Endothelial cell of umbilical vein (primary cell): ENCODE results near the gene ANAPC16. TPM values are rescaled to one million over a fixed set of nuclear protein-coding genes. Genes with fewer than 3 reads are reported as not detected.

ENCODE experiments used
- BruUV-seq: library from RNA; stranded (reverse); fragments of 400-500 nt; replicated peaks from 2 replicates; lab custom pipeline; 2021; lab: Mats Ljungman, UMichigan
- CTCF ChIA-PET: fragments of 300-600, 350-600 bp; sonication (Branson Sonifier 250); formaldehyde crosslinking; loops from one replicate; lab custom pipeline; 2021; ENCODE audit warnings: antibody characterized with exemption, inconsistent platforms; lab: Charles Lee
- POLR2A ChIA-PET: fragments of 300-600, 350-600 bp; sonication (Branson Sonifier 250); formaldehyde crosslinking; loops from one replicate; lab custom pipeline; 2021; ENCODE audit warnings: antibody characterized with exemption, inconsistent platforms; lab: Charles Lee
- DNase-seq: peaks from one replicate; pipeline ENCODE4 v3.0.0-alpha.2; 2011; ENCODE audit warnings: low read depth, low spot score
- FAIRE-seq: peaks from 2 replicates; lab custom pipeline; 2011; peaks lifted over from hg19 to GRCh38; lab: Jason Lieb, UNC
- H2AFZ ChIP-seq: 2 replicates; pipeline ENCODE4 v1.6.0; 2012; ENCODE audit warnings: low read depth, low read length, control low read depth, inconsistent platforms
- H3K27ac ChIP-seq: 2 replicates; pipeline ENCODE4 v1.5.1; 2011; ENCODE audit warnings: low read depth, mild to moderate bottlenecking, control low read depth, low read length, moderate library complexity; ENCODE audit not compliant: insufficient read depth
- H3K27me3 ChIP-seq, 2 experiments: 2 replicates each; pipeline versions ENCODE4 v1.6.0 to v1.6.1; 2011; ENCODE audit warnings: low read length in 2 of 2, mixed read lengths in 1 of 2; ENCODE audit not compliant: control insufficient read depth in 2 of 2, insufficient read depth in 2 of 2
- H3K36me3 ChIP-seq, 2 experiments: 2 replicates in 1 of 2; 3 replicates in 1 of 2; pipeline ENCODE4 v1.5.1; 2011; ENCODE audit warnings: low read length in 2 of 2, mild to moderate bottlenecking in 1 of 2, moderate library complexity in 1 of 2; ENCODE audit not compliant: control insufficient read depth in 2 of 2, insufficient read depth in 2 of 2; ENCODE audit errors: extremely low read depth in 1 of 2
- H3K4me1 ChIP-seq: 3 replicates; pipeline ENCODE4 v1.5.1; 2011; ENCODE audit warnings: mild to moderate bottlenecking, low read length; ENCODE audit not compliant: control insufficient read depth, insufficient read depth; ENCODE audit errors: extremely low read depth
- H3K4me2 ChIP-seq: 2 replicates; pipeline ENCODE4 v1.6.1; 2011; ENCODE audit warnings: low read length, control low read depth, mixed read lengths; ENCODE audit not compliant: insufficient read depth
- H3K4me3 ChIP-seq, 3 experiments: fragments of 200-600 bp in 1 of 3; sonication (generic), shearing (Covaris generic) in 1 of 3; replicated peaks in 1 of 3; 2 replicates each; pipeline ENCODE4 v1.5.1; 2011 to 2016; ENCODE audit warnings: control low read depth in 3 of 3, low read length in 3 of 3, mild to moderate bottlenecking in 2 of 3, inconsistent platforms in 1 of 3, low read depth in 1 of 3, moderate library complexity in 1 of 3; ENCODE audit not compliant: insufficient read depth in 1 of 3
- H3K79me2 ChIP-seq: 2 replicates; pipeline ENCODE4 v1.6.0; 2012; ENCODE audit warnings: low read length, inconsistent platforms; ENCODE audit not compliant: control insufficient read depth, insufficient read depth
- H3K9ac ChIP-seq: replicated peaks from 2 replicates; pipeline ENCODE3; 2011; ENCODE audit warnings: low read length, control low read depth; ENCODE audit not compliant: insufficient read depth; ENCODE audit errors: extremely low read depth
- H3K9me1 ChIP-seq: replicated peaks from 3 replicates; pipeline ENCODE4 v1.6.0; 2011; ENCODE audit warnings: mild to moderate bottlenecking, low read length; ENCODE audit not compliant: control insufficient read depth, insufficient read depth; ENCODE audit errors: extremely low read depth
- H3K9me3 ChIP-seq: replicated peaks from 2 replicates; pipeline ENCODE4 v1.5.1; 2012; ENCODE audit warnings: low read length, inconsistent platforms; ENCODE audit not compliant: control insufficient read depth, insufficient read depth
- H4K20me1 ChIP-seq: replicated peaks from 2 replicates; pipeline ENCODE3; 2011; ENCODE audit warnings: mild to moderate bottlenecking, low read length; ENCODE audit not compliant: control insufficient read depth, insufficient read depth; ENCODE audit errors: extremely low read depth
- EZH2 ChIP-seq: IDR thresholded peaks from 2 replicates; pipeline ENCODE4 v1.6.1; 2012; ENCODE audit warnings: borderline replicate concordance, low read depth, mild to moderate bottlenecking, moderate library complexity, low read length, inconsistent platforms; ENCODE audit not compliant: severe bottlenecking
- FOS ChIP-seq: IDR thresholded peaks from 2 replicates; pipeline ENCODE4 v1.6.1; 2011; ENCODE audit warnings: mild to moderate bottlenecking, low read length, moderate library complexity, borderline replicate concordance; ENCODE audit not compliant: insufficient read depth
- GATA2 ChIP-seq: IDR thresholded peaks from 2 replicates; pipeline ENCODE4 v1.7.0; 2011; ENCODE audit warnings: low read depth, mild to moderate bottlenecking, moderate library complexity, mixed read lengths, low read length; ENCODE audit not compliant: insufficient read length, insufficient read depth
- JUN ChIP-seq: IDR thresholded peaks from 2 replicates; pipeline ENCODE4 v1.6.1; 2011; ENCODE audit warnings: borderline replicate concordance, low read depth; ENCODE audit not compliant: insufficient read length, insufficient read depth
- MAX ChIP-seq: IDR thresholded peaks from 2 replicates; pipeline ENCODE4 v1.6.1; 2011; ENCODE audit not compliant: insufficient read depth, insufficient read length
- POLR2A ChIP-seq: IDR thresholded peaks from 2 replicates; pipeline ENCODE4 v1.6.1; 2012; ENCODE audit warnings: low read depth, mild to moderate bottlenecking, control low read depth, low read length
- POLR2AphosphoS5 ChIP-seq: IDR thresholded peaks from 2 replicates; pipeline ENCODE4 v1.6.1; 2012; ENCODE audit warnings: low read depth, mild to moderate bottlenecking, control low read depth, low read length, moderate library complexity; ENCODE audit not compliant: insufficient read depth
- dilution Hi-C: fragments of 300-500 bp; cut with MboI; formaldehyde crosslinking; loops from one replicate; pipeline ENCODE4 v1.15.0; 2019; ENCODE audit warnings: low sequenced_read_pairs; ENCODE audit not compliant: extremely low pct_ligation_motif_present
- intact Hi-C: fragments of 100-400 bp; cut with micrococcal nuclease; formaldehyde crosslinking; loops from one replicate; pipeline ENCODE4 v1.10.0; 2022
- polyA plus RNA-seq, 4 experiments: library from polyadenylated mRNA; depleted of rRNA in 3 of 4; stranded (reverse) in 3 of 4; unstranded in 1 of 4; fragments of >200 nt; gene quantifications; 2 replicates each; pipeline versions ENCODE4 v1.2.1 to v1.2.3, GENCODE V29; 2011 to 2012; ENCODE audit warnings: missing spikeins in 1 of 4
- total RNA-seq: library from RNA; stranded (reverse); gene quantifications from 2 replicates; pipeline ENCODE4 v1.2.3, GENCODE V29; 2021
- TF ChIP-seq, protein P1 (sequence below), 2 donors: IDR thresholded peaks; 1 replicate in 1 of 2; 2 replicates in 1 of 2; pipeline ENCODE4 v1.5.1; 2011; ENCODE audit warnings: low read length in 2 of 2, mild to moderate bottlenecking in 2 of 2, moderate library complexity in 2 of 2, control low read depth in 1 of 2, inconsistent platforms in 1 of 2, low read depth in 1 of 2; ENCODE audit not compliant: insufficient read depth in 1 of 2; ENCODE audit errors: extremely low read depth in 1 of 2

ANAPC16 gene
- total and polyA plus RNA-seq, 2 donors (not counting 3 experiments of a cell fraction or from before 2014, with no cell fraction given), result 38.1 to 44.4 TPM

- H3K27ac ChIP-seq, result no peak overlapping the region
- no peak overlapping the region for H3K4me3 ChIP-seq
- H3K36me3 ChIP-seq, result peaks cover 0 to 2% of the 10 kb centered on the region in 2 experiments
- POLR2A ChIA-PET, result no interaction called here
- no peak overlapping the region for H3K9ac ChIP-seq
- dilution Hi-C loops (no loop called here), intact Hi-C loops (no loop called here)
- H3K27me3 ChIP-seq, result no peaks in the 10 kb centered on the region
- CTCF ChIA-PET, result interaction anchor here (0.6 to 9.4 kb wide), 4 partner anchors 44 to 121 kb away, joined by 3 to 193 read pairs (median 4); no protein-coding TSS in a partner anchor
- FAIRE-seq, result no peak
- DNase-seq, result no peak
- H2AFZ ChIP-seq, result no peak overlapping the region
- BruUV-seq, result no TSS peak
- no peak overlapping the region for H3K4me2 ChIP-seq
- no peaks in the 10 kb centered on the region for H3K9me3 ChIP-seq
- TF ChIP-seq POLR2A (no peak), EZH2 (no peak), MAX (no peak), GATA2 (no peak), JUN (no peak), POLR2AphosphoS5 (no peak), FOS (no peak)
- TF ChIP-seq, protein P1, sequence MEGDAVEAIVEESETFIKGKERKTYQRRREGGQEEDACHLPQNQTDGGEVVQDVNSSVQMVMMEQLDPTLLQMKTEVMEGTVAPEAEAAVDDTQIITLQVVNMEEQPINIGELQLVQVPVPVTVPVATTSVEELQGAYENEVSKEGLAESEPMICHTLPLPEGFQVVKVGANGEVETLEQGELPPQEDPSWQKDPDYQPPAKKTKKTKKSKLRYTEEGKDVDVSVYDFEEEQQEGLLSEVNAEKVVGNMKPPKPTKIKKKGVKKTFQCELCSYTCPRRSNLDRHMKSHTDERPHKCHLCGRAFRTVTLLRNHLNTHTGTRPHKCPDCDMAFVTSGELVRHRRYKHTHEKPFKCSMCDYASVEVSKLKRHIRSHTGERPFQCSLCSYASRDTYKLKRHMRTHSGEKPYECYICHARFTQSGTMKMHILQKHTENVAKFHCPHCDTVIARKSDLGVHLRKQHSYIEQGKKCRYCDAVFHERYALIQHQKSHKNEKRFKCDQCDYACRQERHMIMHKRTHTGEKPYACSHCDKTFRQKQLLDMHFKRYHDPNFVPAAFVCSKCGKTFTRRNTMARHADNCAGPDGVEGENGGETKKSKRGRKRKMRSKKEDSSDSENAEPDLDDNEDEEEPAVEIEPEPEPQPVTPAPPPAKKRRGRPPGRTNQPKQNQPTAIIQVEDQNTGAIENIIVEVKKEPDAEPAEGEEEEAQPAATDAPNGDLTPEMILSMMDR (IDR thresholded peaks at IDR 0.05; ENCODE audit: extremely low read depth in 1 of 2, insufficient read depth in 1 of 2, low read depth in 1 of 2, low read length in 2 of 2), result no peak
- peaks cover 11% of the 10 kb centered on the region for H3K4me1 ChIP-seq
- H4K20me1 ChIP-seq, result no peaks in the 10 kb centered on the region
- no peaks in the 10 kb centered on the region for H3K9me1 ChIP-seq
- peaks cover 22% of the 10 kb centered on the region for H3K79me2 ChIP-seq
Observed at GRCh38 chr10:72218726-72219125, 2.9 kb downstream of the ANAPC16 start.
